H1 (cell line): Measurements from ENCODE around the gene RNFT2. TPM values are rescaled to one million over a fixed set of nuclear protein-coding genes. Genes with fewer than 3 reads are reported as not detected.
A peak's percentile ranks its signal among the peaks of the same experiment; 100 is the strongest.

Experiments
- CTCF ChIA-PET: fragments of 300-600 bp; sonication (Branson Sonifier 250); formaldehyde crosslinking; loops from one replicate; lab custom pipeline; 2021; ENCODE audit not compliant: partially characterized antibody; lab: Charles Lee
- POLR2A ChIA-PET: fragments of 300-600 bp; sonication (Branson Sonifier 250); formaldehyde crosslinking; loops from one replicate; lab custom pipeline; 2021; ENCODE audit warnings: inconsistent platforms; ENCODE audit not compliant: partially characterized antibody; lab: Charles Lee
- DNase-seq, 2 experiments: peaks; one replicate each; pipeline versions ENCODE4 v3.0.0 to v3.0.0-alpha.2; 2010 to 2022; ENCODE audit warnings: low spot score in 2 of 2, low read depth in 1 of 2, mixed read lengths in 1 of 2
- FAIRE-seq: peaks from 2 replicates; lab custom pipeline; 2011; peaks lifted over from hg19 to GRCh38; lab: Jason Lieb, UNC
- H2AFZ ChIP-seq: 2 replicates; pipeline ENCODE4 v1.8.1; 2012; ENCODE audit warnings: low read length, inconsistent platforms
- H2AK5ac ChIP-seq: 2 replicates; pipeline ENCODE4 v1.6.1; 2013; ENCODE audit warnings: low read depth, low read length
- H2BK120ac ChIP-seq: replicated peaks from 2 replicates; pipeline ENCODE3; 2013; ENCODE audit warnings: low read depth, low read length, inconsistent platforms
- H2BK12ac ChIP-seq: 2 replicates; pipeline ENCODE4 v1.6.1; 2013; ENCODE audit warnings: low read depth, low read length
- H2BK15ac ChIP-seq: 2 replicates; pipeline ENCODE4 v1.6.1; 2013; ENCODE audit warnings: low read length
- H2BK20ac ChIP-seq: 2 replicates; pipeline ENCODE4 v1.6.1; 2013; ENCODE audit warnings: low read length
- H2BK5ac ChIP-seq: 2 replicates; pipeline ENCODE4 v1.6.1; 2013; ENCODE audit warnings: low read depth, low read length
- H3K14ac ChIP-seq: 2 replicates; pipeline ENCODE4 v1.6.1; 2013; ENCODE audit warnings: inconsistent platforms; ENCODE audit not compliant: insufficient read length
- H3K18ac ChIP-seq: 2 replicates; pipeline ENCODE4 v1.6.1; 2013; ENCODE audit warnings: low read length; ENCODE audit errors: extremely low read depth
- H3K23ac ChIP-seq: 2 replicates; pipeline ENCODE4 v1.6.1; 2013; ENCODE audit warnings: inconsistent platforms; ENCODE audit not compliant: insufficient read length
- H3K23me2 ChIP-seq: 2 replicates; pipeline ENCODE4 v1.6.1; 2013; ENCODE audit warnings: low read depth, low read length
- H3K27ac ChIP-seq: 2 replicates; pipeline ENCODE4 v1.6.1; 2011; ENCODE audit warnings: low read depth, low read length, inconsistent platforms
- H3K27me3 ChIP-seq, 4 experiments: replicated peaks in 1 of 4; 1 replicate in 1 of 4; 2 replicates in 3 of 4; pipeline versions ENCODE4 v1.6.1 to v1.8.1; 2011 to 2013; ENCODE audit warnings: low read length in 3 of 4, mild to moderate bottlenecking in 3 of 4, inconsistent platforms in 2 of 4, mixed read lengths in 2 of 4, moderate library complexity in 1 of 4; ENCODE audit not compliant: control insufficient read depth in 3 of 4, insufficient read depth in 3 of 4; ENCODE audit errors: extremely low read depth in 1 of 4
- H3K36me3 ChIP-seq, 4 experiments: 2 replicates each; pipeline versions ENCODE4 v1.6.1 to v1.8.1; 2011 to 2013; ENCODE audit warnings: mild to moderate bottlenecking in 4 of 4, low read length in 3 of 4, moderate library complexity in 2 of 4, control low read depth in 1 of 4, inconsistent platforms in 1 of 4; ENCODE audit not compliant: insufficient read depth in 4 of 4, control insufficient read depth in 2 of 4
- H3K4ac ChIP-seq: replicated peaks from 2 replicates; pipeline ENCODE3; 2013; ENCODE audit warnings: low read length, low read depth, mixed read lengths, inconsistent platforms; ENCODE audit not compliant: insufficient read length
- H3K4me1 ChIP-seq, 4 experiments: replicated peaks in 1 of 4; 1 replicate in 1 of 4; 2 replicates in 3 of 4; pipeline versions ENCODE4 v1.6.1 to v1.8.1; 2011 to 2013; ENCODE audit warnings: low read length in 3 of 4, inconsistent platforms in 2 of 4, mixed read lengths in 1 of 4; ENCODE audit not compliant: insufficient read depth in 4 of 4, control insufficient read depth in 3 of 4
- H3K4me2 ChIP-seq, 2 experiments: 2 replicates each; pipeline versions ENCODE4 v1.6.1 to v1.8.1; 2011 to 2013; ENCODE audit warnings: low read depth in 2 of 2, low read length in 2 of 2, control low read depth in 1 of 2, inconsistent platforms in 1 of 2, mild to moderate bottlenecking in 1 of 2; ENCODE audit not compliant: insufficient read depth in 1 of 2
- H3K4me3 ChIP-seq, 4 experiments: fragments of 200-600, 300-600 bp in 1 of 4; sonication (generic), shearing (Covaris generic), sonication (Bioruptor Twin) in 1 of 4; 2 replicates each; pipeline versions ENCODE4 v1.5.1 to v1.8.1; 2011 to 2016; ENCODE audit warnings: low read length in 4 of 4, low read depth in 3 of 4, control low read depth in 2 of 4, inconsistent platforms in 2 of 4, mild to moderate bottlenecking in 2 of 4, mixed read lengths in 1 of 4, moderate library complexity in 1 of 4; ENCODE audit not compliant: insufficient read depth in 2 of 4; ENCODE audit errors: extremely low read depth in 1 of 4
- H3K56ac ChIP-seq: replicated peaks from 2 replicates; pipeline ENCODE3; 2013; ENCODE audit warnings: low read depth, mild to moderate bottlenecking, mixed read lengths, low read length, inconsistent platforms; ENCODE audit not compliant: insufficient read length
- H3K79me1 ChIP-seq: 2 replicates; pipeline ENCODE4 v1.6.1; 2013; ENCODE audit warnings: low read depth, low read length, control low read depth
- H3K79me2 ChIP-seq, 2 experiments: 2 replicates each; pipeline versions ENCODE4 v1.6.1 to v1.8.1; 2012 to 2013; ENCODE audit warnings: low read length in 2 of 2, mild to moderate bottlenecking in 2 of 2, inconsistent platforms in 1 of 2; ENCODE audit not compliant: insufficient read depth in 2 of 2, control insufficient read depth in 1 of 2
- H3K9ac ChIP-seq, 4 experiments: replicated peaks in 1 of 4; 1 replicate in 1 of 4; 2 replicates in 3 of 4; pipeline versions ENCODE4 v1.6.1 to v1.8.1; 2011 to 2013; ENCODE audit warnings: low read depth in 3 of 4, low read length in 3 of 4, control low read depth in 2 of 4, mild to moderate bottlenecking in 2 of 4, moderate library complexity in 2 of 4, inconsistent platforms in 1 of 4; ENCODE audit errors: extremely low read depth in 1 of 4
- H3K9me3 ChIP-seq, 2 experiments: 2 replicates each; pipeline versions ENCODE4 v1.6.1 to v1.8.1; 2012 to 2013; ENCODE audit warnings: mild to moderate bottlenecking in 2 of 2, moderate library complexity in 2 of 2, control low read depth in 1 of 2, inconsistent platforms in 1 of 2, low read depth in 1 of 2, low read length in 1 of 2, mixed read lengths in 1 of 2; ENCODE audit not compliant: insufficient read depth in 2 of 2
- H4K20me1 ChIP-seq, 2 experiments: replicated peaks in 1 of 2; 2 replicates each; pipeline versions ENCODE3 to v1.8.1; 2011 to 2013; ENCODE audit warnings: inconsistent platforms in 2 of 2, low read length in 2 of 2, mild to moderate bottlenecking in 1 of 2; ENCODE audit not compliant: insufficient read depth in 2 of 2, control insufficient read depth in 1 of 2
- H4K5ac ChIP-seq: 2 replicates; pipeline ENCODE4 v1.6.1; 2013; ENCODE audit warnings: low read length, low read depth, mixed read lengths, inconsistent platforms; ENCODE audit not compliant: insufficient read length
- H4K8ac ChIP-seq: 2 replicates; pipeline ENCODE4 v1.8.0; 2013; ENCODE audit warnings: mild to moderate bottlenecking, moderate library complexity, low read length, inconsistent platforms; ENCODE audit not compliant: insufficient read depth; ENCODE audit errors: extremely low read depth
- H4K91ac ChIP-seq: replicated peaks from 2 replicates; pipeline ENCODE3; 2013; ENCODE audit warnings: low read length, mixed read lengths, inconsistent platforms; ENCODE audit not compliant: insufficient read length
- SP1 ChIP-seq: IDR thresholded peaks from 2 replicates; pipeline ENCODE4 v1.6.1; 2011; ENCODE audit warnings: low read depth, low read length
- WGBS, 2 experiments: shearing (Covaris generic) in 1 of 2; methylation state at CpG; one replicate each; pipeline versions ENCODE4 v1.1.6 to v1.1.7; 2013 to 2015; ENCODE audit warnings: low lambda C conversion rate in 2 of 2, mixed read lengths in 2 of 2, inconsistent platforms in 1 of 2, low coverage in 1 of 2, missing lambda C conversion rate in 1 of 2; ENCODE audit not compliant: insufficient replicate concordance in 2 of 2, insufficient coverage in 1 of 2, insufficient read length in 1 of 2; ENCODE audit errors: extremely low coverage in 1 of 2, missing lambda C conversion rate in 1 of 2; 5-methylcytosine and 5-hydroxymethylcytosine counted together
- polyA plus RNA-seq, 7 experiments: library from polyadenylated mRNA; depleted of rRNA in 3 of 7; stranded (reverse) in 5 of 7; unstranded in 2 of 7; fragments of >200 nt in 5 of 7; fragments of 200-250 nt in 2 of 7; gene quantifications; 1 replicate in 5 of 7; 2 replicates in 1 of 7; 4 replicates in 1 of 7; pipeline versions ENCODE4 v1.2.1 to v1.2.3, GENCODE V29; 2011 to 2013; ENCODE audit warnings: missing spikeins in 2 of 7, mixed read lengths in 2 of 7
- total RNA-seq: library from RNA; stranded (reverse); fragmentation: NEBNext Ultra II Directional; extraction: Animal tissue kit (Norgen Biotek cat#: 25700); gene quantifications from 2 replicates; pipeline ENCODE4 v1.2.1, GENCODE V29; 2021
- TF ChIP-seq, protein P1 (sequence below): IDR thresholded peaks from 2 replicates; pipeline ENCODE4 v1.6.1; 2012; ENCODE audit warnings: inconsistent platforms

The RNFT2 gene
- total and polyA plus RNA-seq, 2 of the 8 experiments (the other 6 are each of a cell fraction or from before 2014, with no cell fraction given) = 14.2 to 33.1 TPM

DNA sequence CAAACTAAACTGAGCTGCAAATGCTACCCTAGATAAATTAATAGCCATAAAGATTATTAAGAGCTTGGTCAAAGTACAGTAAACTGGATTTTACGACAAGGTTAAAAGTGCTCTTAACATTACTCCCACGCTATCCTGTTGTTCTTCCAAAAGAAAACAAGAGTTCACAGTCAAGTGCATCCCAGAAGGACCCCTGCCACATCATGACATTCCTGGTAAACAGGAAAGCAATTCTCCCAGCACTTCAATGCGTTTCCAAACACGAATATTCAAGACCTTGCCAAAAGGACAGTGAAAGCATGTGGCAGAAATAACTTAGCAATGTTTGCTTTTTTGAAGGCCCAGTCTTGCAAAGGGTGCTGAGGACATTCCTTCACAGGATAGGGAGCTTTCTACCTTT lies 11.4 kb upstream of the RNFT2 start:
- Histone ChIP-seq H2AK5ac (no peak overlapping the region), H2BK5ac (no peak overlapping the region), H4K91ac (no peak overlapping the region), H2AFZ (no peak overlapping the region), H3K79me1 (peaks cover 12% of the 10 kb centered on the region; the same call in 1 of the 2 replicates), H3K4me1 (peaks cover 0 to 3% (median under 1%) of the 10 kb centered on the region in 4 experiments; a peak in 4 of 7 replicates), H3K23me2 (no peaks in the 10 kb centered on the region), H3K4me3 (no peak overlapping the region), H2BK20ac (no peak overlapping the region), H3K27me3 (no peaks in the 10 kb centered on the region), H4K20me1 (peaks cover 0 to 4% of the 10 kb centered on the region in 2 experiments), H3K9me3 (no peaks in the 10 kb centered on the region), H3K9ac (no peak overlapping the region), H2BK120ac (no peak overlapping the region), H3K79me2 (peaks cover 0 to 48% of the 10 kb centered on the region in 2 experiments; a peak in 2 of 4 replicates), H3K56ac (no peak overlapping the region), H3K14ac (no peak overlapping the region), H2BK12ac (no peak overlapping the region), H2BK15ac (no peak overlapping the region), H4K8ac (no peak overlapping the region), H4K5ac (no peak overlapping the region), H3K4me2 (peak overlapping the region in 1 of 2 experiments; percentile 7; a peak in 2 of 4 replicates), H3K23ac (no peak overlapping the region), H3K36me3 (peaks cover 0 to 8% (median 0%) of the 10 kb centered on the region in 4 experiments; a peak in 2 of 8 replicates), H3K18ac (no peak overlapping the region), H3K27ac (no peak overlapping the region), H3K4ac (no peak overlapping the region)
- CTCF ChIA-PET = interaction anchor here (0.5 to 1.3 kb wide), 2 partner anchors 23 to 28 kb away, joined by 3 to 7 read pairs; no protein-coding TSS in a partner anchor
- 55% methylated on average over 4 of the region's 4 CpGs; no CpG with 5 or more reads in 1 of the 2 experiments for WGBS, 2 experiments
- DNase-seq (no peak), FAIRE-seq (peak; percentile 24)
- 0 out of 2 replicates have a peak, but pooled peaks have one; percentile 31 for TF ChIP-seq SP1
- TF ChIP-seq, protein P1, sequence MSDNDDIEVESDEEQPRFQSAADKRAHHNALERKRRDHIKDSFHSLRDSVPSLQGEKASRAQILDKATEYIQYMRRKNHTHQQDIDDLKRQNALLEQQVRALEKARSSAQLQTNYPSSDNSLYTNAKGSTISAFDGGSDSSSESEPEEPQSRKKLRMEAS = no peak
- POLR2A ChIA-PET = interaction anchor here (0.6 kb wide), 1 partner anchor 396 kb away, joined by 3 read pairs; no protein-coding TSS in a partner anchor
